ENCODE measurements around the gene MYH15.

Gene MYH15

GRCh38 chr3:108342837-108343486, 167.4 kb downstream of the MYH15 start:
- no peak for DNase-seq (ENCODE audit: low read depth in 1 of 2, low spot score in 1 of 2)

GRCh38 chr3:108341911-108342310, 168.5 kb downstream of the MYH15 start:
- no peak for DNase-seq (ENCODE audit: low read depth in 1 of 2, low spot score in 1 of 2)

GRCh38 chr3:108338901-108339545, 171.4 kb downstream of the MYH15 start:
- no peak for DNase-seq (ENCODE audit: low read depth in 1 of 2, low spot score in 1 of 2)

- no peak for DNase-seq (ENCODE audit: low read depth in 1 of 2, low spot score in 1 of 2)
Observed at GRCh38 chr3:108334701-108335100, 175.7 kb downstream of the MYH15 start.

GRCh38 chr3:108333961-108334360, 176.4 kb downstream of the MYH15 start:
- no peak for DNase-seq (ENCODE audit: low read depth in 1 of 2, low spot score in 1 of 2)

GRCh38 chr3:108331792-108332191, 178.6 kb downstream of the MYH15 start:
- no peak for DNase-seq (ENCODE audit: low read depth in 1 of 2, low spot score in 1 of 2)

All from activated T-helper 1 cell treated with anti-CD3 and anti-CD28 coated beads, Interleukin-2, amount 50 U/mL, for 16 hours (primary cell).